ENCODE data around the gene TMEM165. TPM values are rescaled to one million over a fixed set of nuclear protein-coding genes. Genes with fewer than 3 reads are reported as not detected.

The TMEM165 gene
- total and polyA plus RNA-seq, 10 of the 15 experiments (the other 5 are each of a cell fraction or from before 2014, with no cell fraction given), result 18.3 to 141 (median 81.1) TPM

- Histone ChIP-seq H3K27me3 (replicated peaks in 1 of 2; ENCODE audit: control insufficient read depth in 2 of 2, insufficient read depth in 2 of 2, low read length in 1 of 2) (no peaks in the 10 kb centered on the region; a peak in 1 of 4 replicates), H4K20me1 (ENCODE audit: control insufficient read depth, insufficient read depth) (no peaks in the 10 kb centered on the region), H3K9ac (ENCODE audit: control insufficient read depth, insufficient read depth, low read length) (no peak overlapping the region), H3K36me3 (ENCODE audit: control insufficient read depth in 2 of 2, insufficient read depth in 2 of 2, low read length in 1 of 2) (no peaks in the 10 kb centered on the region), H3K27ac (ENCODE audit: control insufficient read depth, insufficient read depth) (no peak overlapping the region), H2AFZ (ENCODE audit: control insufficient read depth, low read depth, low read length) (no peak overlapping the region), H3K79me2 (ENCODE audit: control insufficient read depth, insufficient read depth, low read length) (no peaks in the 10 kb centered on the region), H3K4me3 (no peak overlapping the region), H3K9me3 (replicated peaks; ENCODE audit: control insufficient read depth, insufficient read depth, low read length) (no peaks in the 10 kb centered on the region), H3K4me2 (ENCODE audit: control insufficient read depth, insufficient read depth) (no peak overlapping the region), H3K4me1 (ENCODE audit: control insufficient read depth, insufficient read depth, low read length) (no peaks in the 10 kb centered on the region)
- ChIA-PET CTCF (no interaction called here), SMC1A (ENCODE audit: uncharacterized antibody, unreplicated experiment) (no interaction called here), POLR2A (no interaction called here), RAD21 (ENCODE audit: unreplicated experiment) (no interaction called here)
- intact Hi-C loops (cut with micrococcal nuclease; ENCODE audit: unreplicated experiment), result no loop called here
- TF ChIP-seq TCF12 (IDR thresholded peaks at IDR 0.05; ENCODE audit: low read depth, low read length), result no peak
- no peak for FAIRE-seq
- DNase-seq (ENCODE audit: low read depth, low spot score), result no peak
- ATAC-seq, result no peak
- 53% methylated on average over 13 of the region's 13 CpGs for WGBS (ENCODE audit: insufficient coverage, insufficient replicate concordance, low lambda C conversion rate, missing lambda C conversion rate)
- in situ Hi-C loops (cut with MboI), result no loop called here
- BruUV-seq (replicated peaks), result no TSS peak
Observed at GRCh38 chr4:55378617-55379467, 16.9 kb upstream of the TMEM165 start.

GRCh38 chr4:55380576-55380975 is 15.2 kb upstream of the TMEM165 start:
- in situ Hi-C loops (cut with MboI), result no loop called here

More at GRCh38 chr4:55380576-55380975, 15.2 kb upstream of the TMEM165 start:
- RAD21 ChIA-PET (ENCODE audit: unreplicated experiment), result no interaction called here
- H3K9me3 ChIP-seq (replicated peaks; ENCODE audit: control insufficient read depth, insufficient read depth, low read length), result no peaks in the 10 kb centered on the region
- POLR2A ChIA-PET, result no interaction called here
- no peaks in the 10 kb centered on the region for H3K4me1 ChIP-seq (ENCODE audit: control insufficient read depth, insufficient read depth, low read length)
- intact Hi-C loops (cut with micrococcal nuclease; ENCODE audit: unreplicated experiment), result no loop called here
- CTCF ChIA-PET, result no interaction called here
- no peaks in the 10 kb centered on the region for H3K79me2 ChIP-seq (ENCODE audit: control insufficient read depth, insufficient read depth, low read length)
- H3K36me3 ChIP-seq (ENCODE audit: control insufficient read depth in 2 of 2, insufficient read depth in 2 of 2, low read length in 1 of 2), result no peaks in the 10 kb centered on the region
- no peak for ATAC-seq
- no peak for FAIRE-seq
- H3K27ac ChIP-seq (ENCODE audit: control insufficient read depth, insufficient read depth), result no peak overlapping the region
- DNase-seq (ENCODE audit: low read depth, low spot score), result no peak
- BruUV-seq (replicated peaks), result no TSS peak
- WGBS (ENCODE audit: insufficient coverage, insufficient replicate concordance, low lambda C conversion rate, missing lambda C conversion rate), result 40% methylated on average over 2 of the region's 2 CpGs
- H3K9ac ChIP-seq (ENCODE audit: control insufficient read depth, insufficient read depth, low read length), result no peak overlapping the region
- no peak overlapping the region for H3K4me2 ChIP-seq (ENCODE audit: control insufficient read depth, insufficient read depth)
- H3K4me3 ChIP-seq, result no peak overlapping the region
- H2AFZ ChIP-seq (ENCODE audit: control insufficient read depth, low read depth, low read length), result no peak overlapping the region
- SMC1A ChIA-PET (ENCODE audit: uncharacterized antibody, unreplicated experiment), result no interaction called here
- no peaks in the 10 kb centered on the region; a peak in 1 of 4 replicates for H3K27me3 ChIP-seq (replicated peaks in 1 of 2; ENCODE audit: control insufficient read depth in 2 of 2, insufficient read depth in 2 of 2, low read length in 1 of 2)
- no peaks in the 10 kb centered on the region for H4K20me1 ChIP-seq (ENCODE audit: control insufficient read depth, insufficient read depth)
- TF ChIP-seq CTCF (IDR thresholded peaks at IDR 0.05 in 2 of 3, conservative IDR thresholded peaks at IDR 0.05 in 1 of 3; ENCODE audit: control insufficient read depth in 2 of 3, extremely low read depth in 1 of 3, insufficient read depth in 1 of 3, low read depth in 3 of 3, low read length in 3 of 3) (no peak), MTA2 (IDR thresholded peaks at IDR 0.05; ENCODE audit: low read depth) (no peak)
